A549 (cell line): ENCODE results near the gene ACTR2. TPM values are rescaled to one million over a fixed set of nuclear protein-coding genes. Genes with fewer than 3 reads are reported as not detected.

Source experiments
- ATAC-seq, 2 experiments: fragments of 200-7000 bp in 1 of 2; fragments of >200 bp in 1 of 2; cut with Nextera tagmentation in 1 of 2; cut with Tn5 transposase in 1 of 2; 3 replicates each; pipeline versions ENCODE4 v1.8.0 to v1.9.1; 2018 to 2020; ENCODE audit warnings: mild to moderate bottlenecking in 1 of 2, moderate library complexity in 1 of 2
- CTCF ChIA-PET: fragments of 300-600 bp; sonication (Branson Sonifier 250); formaldehyde crosslinking; extraction: SDS; loops from one replicate; lab custom pipeline; 2021; ENCODE audit warnings: antibody characterized with exemption, inconsistent platforms; lab: Yijun Ruan, JAX
- POLR2A ChIA-PET: fragments of 350-600 bp; formaldehyde crosslinking; extraction: SDS; loops from one replicate; lab custom pipeline; 2021; ENCODE audit warnings: antibody characterized with exemption, inconsistent platforms; lab: Yijun Ruan, JAX
- DNase-seq, 2 experiments: peaks; one replicate each; pipeline versions ENCODE4 v3.0.0 to v3.0.0-alpha.2; 2011 to 2016; ENCODE audit warnings: low read depth in 1 of 2, low spot score in 1 of 2
- FAIRE-seq: peaks from 2 replicates; lab custom pipeline; 2011; peaks lifted over from hg19 to GRCh38; lab: Jason Lieb, UNC
- H3K27ac ChIP-seq, 2 experiments: fragments of >200 bp; sonication (Bioruptor Twin); formaldehyde crosslinking; 3 replicates each; pipeline ENCODE4 v1.5.1; 2016 to 2017
- H3K4me1 ChIP-seq: fragments of >200 bp; sonication (Bioruptor Twin); formaldehyde crosslinking; 3 replicates; pipeline ENCODE4 v1.6.1; 2016
- H3K4me2 ChIP-seq: fragments of >200 bp; sonication (Bioruptor Twin); formaldehyde crosslinking; 3 replicates; pipeline ENCODE4 v1.6.1; 2016
- H3K4me3 ChIP-seq: fragments of >200 bp; sonication (Bioruptor Twin); formaldehyde crosslinking; 3 replicates; pipeline ENCODE4 v1.5.1; 2016
- H3K9me3 ChIP-seq: fragments of >200 bp; sonication (Bioruptor Twin); formaldehyde crosslinking; 3 replicates; pipeline ENCODE4 v1.6.1; 2016
- CBX8 ChIP-seq: fragments of 200-600 bp; sonication (generic); IDR thresholded peaks from 2 replicates; pipeline ENCODE4 v1.6.1; 2016
- FOSB ChIP-seq: fragments of 250-450 bp; sonication (Bioruptor Pico); IDR thresholded peaks from 2 replicates; pipeline ENCODE4 v1.5.0; 2020; ENCODE audit warnings: mild to moderate bottlenecking, moderate library complexity
- HMGXB4 ChIP-seq: fragments of 250-450 bp; sonication (Bioruptor Pico); IDR thresholded peaks from 2 replicates; pipeline ENCODE4 v1.5.0; 2021; ENCODE audit warnings: mild to moderate bottlenecking, moderate library complexity, borderline replicate concordance
- HOXA7 ChIP-seq: fragments of 250-450 bp; sonication (Bioruptor Pico); IDR thresholded peaks from 2 replicates; pipeline ENCODE4 v1.5.0; 2020; ENCODE audit warnings: mild to moderate bottlenecking, moderate library complexity
- POLR2A ChIP-seq: IDR thresholded peaks from 2 replicates; pipeline ENCODE4 v1.6.1; 2012; ENCODE audit warnings: mild to moderate bottlenecking, low read length
- RAD21 ChIP-seq, 2 experiments: fragments of >200 bp in 1 of 2; sonication (Bioruptor Twin) in 1 of 2; formaldehyde crosslinking in 1 of 2; IDR thresholded peaks in 1 of 2; conservative IDR thresholded peaks in 1 of 2; 2 replicates in 1 of 2; 3 replicates in 1 of 2; pipeline ENCODE4 v1.6.1; 2012 to 2018; ENCODE audit warnings: inconsistent platforms in 1 of 2
- SMC3 ChIP-seq: fragments of >200 bp; sonication (Bioruptor Twin); formaldehyde crosslinking; IDR thresholded peaks from 3 replicates; pipeline ENCODE4 v1.6.1; 2018; ENCODE audit warnings: inconsistent platforms
- SREBF2 ChIP-seq: fragments of 450-650 bp; IDR thresholded peaks from 2 replicates; pipeline ENCODE4 v1.6.1; 2014; ENCODE audit warnings: mild to moderate bottlenecking, moderate library complexity
- ZNF302 ChIP-seq: fragments of 250-450 bp; sonication (Bioruptor Pico); IDR thresholded peaks from 2 replicates; pipeline ENCODE4 v1.9.0; 2021; ENCODE audit warnings: inconsistent platforms, mild to moderate bottlenecking, moderate library complexity
- ZSCAN20 ChIP-seq: fragments of 250-450 bp; sonication (Bioruptor Pico); IDR thresholded peaks from 2 replicates; pipeline ENCODE4 v1.8.0; 2022; ENCODE audit warnings: mild to moderate bottlenecking, moderate library complexity
- WGBS: methylation state at CpG from one replicate; pipeline ENCODE4 v1.1.6; 2017; ENCODE audit errors: missing lambda C conversion rate; 5-methylcytosine and 5-hydroxymethylcytosine counted together
- polyA plus RNA-seq, 4 experiments: library from polyadenylated mRNA; depleted of rRNA in 3 of 4; stranded (reverse); fragments of >200 nt; fragmentation: RNase III in 1 of 4; extraction: RNeasy Plus Mini Kit Qiagen cat#74134 plus additional on column Dnase treatment in 1 of 4; gene quantifications; 2 replicates in 3 of 4; 3 replicates in 1 of 4; pipeline ENCODE4 v1.2.3, GENCODE V29; 2011 to 2017
- TF ChIP-seq, protein P1 (sequence below): fragments of >200 bp; sonication (Bioruptor Twin); formaldehyde crosslinking; IDR thresholded peaks from 3 replicates; pipeline ENCODE4 v1.5.1; 2016
- TF ChIP-seq, protein P2 (sequence below): fragments of 150-350 bp; IDR thresholded peaks from 2 replicates; pipeline ENCODE4 v1.6.1; 2014; ENCODE audit warnings: low read depth, mild to moderate bottlenecking, low read length
- TF ChIP-seq, protein P3 (sequence below): IDR thresholded peaks from 2 replicates; pipeline ENCODE4 v1.6.1; 2012
- TF ChIP-seq, protein P4 (sequence below): fragments of 250-450 bp; sonication (Bioruptor Pico); IDR thresholded peaks from 2 replicates; pipeline ENCODE4 v1.5.0; 2020; ENCODE audit warnings: low read depth, mild to moderate bottlenecking, moderate library complexity

Gene ACTR2
- polyA plus RNA-seq, 2 of the 4 experiments (the other 2 are of a cell fraction): 270 to 278 TPM

DNA sequence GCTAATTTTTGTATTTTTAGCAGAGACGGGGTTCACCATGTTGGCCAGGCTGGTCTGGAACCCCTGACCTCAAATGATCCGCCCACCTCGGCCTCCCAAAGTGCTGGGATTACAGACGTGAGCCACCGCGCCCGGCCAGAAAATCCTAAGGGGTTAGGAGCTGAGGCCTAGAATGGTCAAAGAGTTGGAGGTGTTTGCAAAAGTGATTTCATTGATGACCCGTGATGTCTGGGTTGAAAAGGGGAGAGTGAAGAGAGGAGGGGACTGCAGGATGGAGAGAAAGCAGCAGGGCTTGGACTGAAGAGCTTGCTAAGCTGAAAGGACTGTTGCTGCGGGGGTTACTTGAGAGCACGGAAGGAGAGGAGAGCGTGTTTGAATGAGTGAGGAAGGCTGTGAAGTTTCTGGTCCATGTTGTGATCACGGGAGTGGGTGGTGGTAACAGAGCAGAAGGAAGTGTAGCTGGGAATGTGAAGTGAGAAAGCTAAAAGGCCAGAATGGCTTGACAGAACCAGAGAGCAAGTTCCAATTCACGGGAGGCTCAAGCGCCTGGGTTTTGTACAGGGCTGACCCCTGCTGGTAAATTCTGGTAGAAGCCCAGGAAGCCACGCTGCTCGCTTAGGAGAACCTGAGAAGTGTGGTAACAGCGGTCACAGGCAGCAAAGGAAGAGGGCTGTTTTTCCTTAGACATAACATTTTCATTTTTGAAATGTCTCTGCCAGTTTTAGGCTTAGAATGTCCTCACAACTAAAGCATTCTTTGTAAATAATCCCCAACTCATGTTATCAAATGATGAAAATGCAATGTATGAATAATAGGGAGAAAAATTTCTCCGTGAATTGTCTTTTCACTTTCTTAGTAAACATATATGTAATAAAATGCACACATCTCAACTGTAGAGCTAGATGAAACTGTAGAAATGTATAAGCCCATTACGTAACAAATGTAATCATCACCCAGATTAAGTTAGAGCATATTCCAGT lies 40.5 kb upstream of the ACTR2 start:
- ChIA-PET POLR2A (interaction anchor here (0.9 to 1.0 kb wide), 2 partner anchors 40 to 57 kb away, joined by 4 to 5 read pairs; partner anchors contain the start of genes ACTR2 and RAB1A), CTCF (interaction anchor here (0.6 to 6.2 kb wide), 52 partner anchors 9 to 578 kb away, joined by 3 to 69 read pairs (median 5); partner anchors contain the start of genes ACTR2, CEP68 and RAB1A)
- peak; percentile 86 for TF ChIP-seq SMC3
- TF ChIP-seq, protein P1, sequence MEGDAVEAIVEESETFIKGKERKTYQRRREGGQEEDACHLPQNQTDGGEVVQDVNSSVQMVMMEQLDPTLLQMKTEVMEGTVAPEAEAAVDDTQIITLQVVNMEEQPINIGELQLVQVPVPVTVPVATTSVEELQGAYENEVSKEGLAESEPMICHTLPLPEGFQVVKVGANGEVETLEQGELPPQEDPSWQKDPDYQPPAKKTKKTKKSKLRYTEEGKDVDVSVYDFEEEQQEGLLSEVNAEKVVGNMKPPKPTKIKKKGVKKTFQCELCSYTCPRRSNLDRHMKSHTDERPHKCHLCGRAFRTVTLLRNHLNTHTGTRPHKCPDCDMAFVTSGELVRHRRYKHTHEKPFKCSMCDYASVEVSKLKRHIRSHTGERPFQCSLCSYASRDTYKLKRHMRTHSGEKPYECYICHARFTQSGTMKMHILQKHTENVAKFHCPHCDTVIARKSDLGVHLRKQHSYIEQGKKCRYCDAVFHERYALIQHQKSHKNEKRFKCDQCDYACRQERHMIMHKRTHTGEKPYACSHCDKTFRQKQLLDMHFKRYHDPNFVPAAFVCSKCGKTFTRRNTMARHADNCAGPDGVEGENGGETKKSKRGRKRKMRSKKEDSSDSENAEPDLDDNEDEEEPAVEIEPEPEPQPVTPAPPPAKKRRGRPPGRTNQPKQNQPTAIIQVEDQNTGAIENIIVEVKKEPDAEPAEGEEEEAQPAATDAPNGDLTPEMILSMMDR: peak; percentile 90
- no peak for TF ChIP-seq HMGXB4 (CRISPR knock-in tag)
- TF ChIP-seq RAD21 (conservative IDR thresholded peaks at IDR 0.05 in 1 of 2, IDR thresholded peaks at IDR 0.05 in 1 of 2): peak; percentile 86 to 91
- Histone ChIP-seq H3K27ac (no peak overlapping the region), H3K4me1 (0 out of 3 replicates have a peak, but pooled peaks cover 4% of the 10 kb centered on the region), H3K4me2 (peak overlapping the region; percentile 41; the same call in 2 of the 3 replicates), H3K4me3 (no peak overlapping the region), H3K9me3 (no peaks in the 10 kb centered on the region)
- DNase-seq: peak; percentile 83 to 88
- ATAC-seq: peak; percentile 98 to 99
- FAIRE-seq: no peak
- WGBS: 55% methylated on average over 19 of the region's 19 CpGs

- WGBS: 73% methylated on average over 8 of the region's 8 CpGs
- ATAC-seq (no peak), FAIRE-seq (no peak), DNase-seq (no peak)
- TF ChIP-seq, protein P2, sequence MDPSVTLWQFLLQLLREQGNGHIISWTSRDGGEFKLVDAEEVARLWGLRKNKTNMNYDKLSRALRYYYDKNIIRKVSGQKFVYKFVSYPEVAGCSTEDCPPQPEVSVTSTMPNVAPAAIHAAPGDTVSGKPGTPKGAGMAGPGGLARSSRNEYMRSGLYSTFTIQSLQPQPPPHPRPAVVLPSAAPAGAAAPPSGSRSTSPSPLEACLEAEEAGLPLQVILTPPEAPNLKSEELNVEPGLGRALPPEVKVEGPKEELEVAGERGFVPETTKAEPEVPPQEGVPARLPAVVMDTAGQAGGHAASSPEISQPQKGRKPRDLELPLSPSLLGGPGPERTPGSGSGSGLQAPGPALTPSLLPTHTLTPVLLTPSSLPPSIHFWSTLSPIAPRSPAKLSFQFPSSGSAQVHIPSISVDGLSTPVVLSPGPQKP: no peak
- TF ChIP-seq HOXA7 (no peak), FOSB (CRISPR knock-in tag) (no peak), POLR2A (no peak), SREBF2 (no peak), ZSCAN20 (no peak), CBX8 (no peak), ZNF302 (CRISPR knock-in tag) (no peak)
- TF ChIP-seq, protein P3, sequence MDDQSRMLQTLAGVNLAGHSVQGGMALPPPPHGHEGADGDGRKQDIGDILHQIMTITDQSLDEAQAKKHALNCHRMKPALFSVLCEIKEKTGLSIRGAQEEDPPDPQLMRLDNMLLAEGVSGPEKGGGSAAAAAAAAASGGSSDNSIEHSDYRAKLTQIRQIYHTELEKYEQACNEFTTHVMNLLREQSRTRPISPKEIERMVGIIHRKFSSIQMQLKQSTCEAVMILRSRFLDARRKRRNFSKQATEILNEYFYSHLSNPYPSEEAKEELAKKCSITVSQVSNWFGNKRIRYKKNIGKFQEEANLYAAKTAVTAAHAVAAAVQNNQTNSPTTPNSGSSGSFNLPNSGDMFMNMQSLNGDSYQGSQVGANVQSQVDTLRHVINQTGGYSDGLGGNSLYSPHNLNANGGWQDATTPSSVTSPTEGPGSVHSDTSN: no peak
- TF ChIP-seq, protein P4, sequence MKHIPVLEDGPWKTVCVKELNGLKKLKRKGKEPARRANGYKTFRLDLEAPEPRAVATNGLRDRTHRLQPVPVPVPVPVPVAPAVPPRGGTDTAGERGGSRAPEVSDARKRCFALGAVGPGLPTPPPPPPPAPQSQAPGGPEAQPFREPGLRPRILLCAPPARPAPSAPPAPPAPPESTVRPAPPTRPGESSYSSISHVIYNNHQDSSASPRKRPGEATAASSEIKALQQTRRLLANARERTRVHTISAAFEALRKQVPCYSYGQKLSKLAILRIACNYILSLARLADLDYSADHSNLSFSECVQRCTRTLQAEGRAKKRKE (CRISPR knock-in tag): no peak
- H3K9me3 ChIP-seq: no peaks in the 10 kb centered on the region
- no peak overlapping the region for H3K4me2 ChIP-seq
- ChIA-PET POLR2A (no interaction called here), CTCF (no interaction called here)
- H3K4me1 ChIP-seq: no peaks in the 10 kb centered on the region
- H3K4me3 ChIP-seq: no peak overlapping the region
- no peak overlapping the region for H3K27ac ChIP-seq
Measured at GRCh38 chr2:65193446-65193845, 34.2 kb upstream of the ACTR2 start.
